Caco-2 (cell line): ENCODE data around the gene BRD2. TPM values are rescaled to one million over a fixed set of nuclear protein-coding genes. Genes with fewer than 3 reads are reported as not detected.
A peak's percentile ranks its signal among the peaks of the same experiment; 100 is the strongest.

ENCODE experiments used
- BruUV-seq: library from RNA; stranded (reverse); fragments of 400-500 nt; replicated peaks from 2 replicates; lab custom pipeline; 2021; lab: Mats Ljungman, UMichigan
- CTCF ChIA-PET: fragments of 300-600 bp; sonication (Branson Sonifier 250); formaldehyde crosslinking; loops from one replicate; lab custom pipeline; 2022; ENCODE audit warnings: antibody characterized with exemption; lab: Charles Lee
- POLR2A ChIA-PET: fragments of 300-600 bp; sonication (Branson Sonifier 250); formaldehyde crosslinking; loops from one replicate; lab custom pipeline; 2022; ENCODE audit warnings: antibody characterized with exemption; lab: Charles Lee
- DNase-seq, 2 experiments: peaks; one replicate each; pipeline versions ENCODE4 v3.0.0 to v3.0.0-alpha.2; 2020 to 2022
- H3K27me3 ChIP-seq: replicated peaks from 2 replicates; pipeline ENCODE4 v1.6.0; 2011; ENCODE audit warnings: low read length; ENCODE audit not compliant: control insufficient read depth, insufficient read depth
- H3K36me3 ChIP-seq: 2 replicates; pipeline ENCODE4 v1.5.1; 2011; ENCODE audit warnings: low read length; ENCODE audit not compliant: control insufficient read depth, insufficient read depth
- H3K4me1 ChIP-seq: fragments of 250-450 bp; sonication (Bioruptor Pico); 2 replicates; pipeline ENCODE4 v1.5.1; 2020; ENCODE audit warnings: mild to moderate bottlenecking
- H3K4me3 ChIP-seq: 2 replicates; pipeline ENCODE4 v1.5.1; 2011; ENCODE audit warnings: low read depth, mild to moderate bottlenecking, control low read depth, low read length
- H3K9me3 ChIP-seq: fragments of 250-450 bp; sonication (Bioruptor Pico); 2 replicates; pipeline ENCODE4 v1.5.1; 2020; ENCODE audit warnings: mild to moderate bottlenecking, moderate library complexity
- H3K27ac Mint-ChIP-seq: one replicate; pipeline ENCODE4 v1.8.0; 2022; ENCODE audit warnings: mixed read lengths; ENCODE audit not compliant: unreplicated experiment
- H3K27me3 Mint-ChIP-seq: one replicate; pipeline ENCODE4 v1.8.0; 2022; ENCODE audit warnings: mixed read lengths; ENCODE audit not compliant: insufficient read depth, unreplicated experiment
- H3K36me3 Mint-ChIP-seq: one replicate; pipeline ENCODE4 v1.8.0; 2022; ENCODE audit warnings: mild to moderate bottlenecking, mixed read lengths; ENCODE audit not compliant: insufficient read depth, unreplicated experiment
- H3K4me1 Mint-ChIP-seq: one replicate; pipeline ENCODE4 v1.8.0; 2022; ENCODE audit warnings: low read depth, mixed read lengths; ENCODE audit not compliant: unreplicated experiment
- H3K4me3 Mint-ChIP-seq: one replicate; pipeline ENCODE4 v1.8.0; 2022; ENCODE audit warnings: mild to moderate bottlenecking, moderate library complexity, mixed read lengths; ENCODE audit not compliant: unreplicated experiment
- H3K9me3 Mint-ChIP-seq: one replicate; pipeline ENCODE4 v1.8.0; 2022; ENCODE audit warnings: mixed read lengths; ENCODE audit not compliant: unreplicated experiment
- CTCF ChIP-seq, 2 experiments: fragments of 200-600 bp in 1 of 2; IDR thresholded peaks; 1 replicate in 1 of 2; 2 replicates in 1 of 2; pipeline versions ENCODE4 v1.5.1 to v1.8.0; 2011 to 2022; ENCODE audit warnings: antibody characterized with exemption in 1 of 2, control low read depth in 1 of 2, inconsistent platforms in 1 of 2, low read depth in 1 of 2, low read length in 1 of 2, mild to moderate bottlenecking in 1 of 2, moderate library complexity in 1 of 2; ENCODE audit not compliant: insufficient read depth in 1 of 2, severe bottlenecking in 1 of 2, unreplicated experiment in 1 of 2
- intact Hi-C: fragments of 100-400 bp; cut with micrococcal nuclease; formaldehyde crosslinking; loops from one replicate; pipeline ENCODE4 v1.10.0; 2022; ENCODE audit not compliant: unreplicated experiment
- total RNA-seq: library from RNA; stranded (reverse); gene quantifications from 2 replicates; pipeline ENCODE4 v1.2.3, GENCODE V29; 2022

The BRD2 gene
- total RNA-seq, 1 experiment from 2014 or later: 200 TPM

GRCh38 chr6:32993363-32993973 lies 25.1 kb downstream of the BRD2 start:
- ChIA-PET CTCF (no interaction called here), POLR2A (no interaction called here)
- no TSS peak for BruUV-seq
- peaks cover 10% of the 10 kb centered on the region for H3K27me3 Mint-ChIP-seq
- TF ChIP-seq CTCF (IDR thresholded peaks at IDR 0.05; ENCODE audit: insufficient read depth in 1 of 2, low read depth in 1 of 2, low read length in 1 of 2, severe bottlenecking in 1 of 2, unreplicated experiment in 1 of 2): no peak
- no peaks in the 10 kb centered on the region for H3K4me1 Mint-ChIP-seq
- H3K4me3 ChIP-seq: no peak overlapping the region
- no peaks in the 10 kb centered on the region for H3K4me1 ChIP-seq
- no peaks in the 10 kb centered on the region for H3K9me3 Mint-ChIP-seq
- H3K27me3 ChIP-seq: no peaks in the 10 kb centered on the region
- no peaks in the 10 kb centered on the region for H3K9me3 ChIP-seq
- no peak overlapping the region for H3K27ac Mint-ChIP-seq
- H3K36me3 ChIP-seq: no peaks in the 10 kb centered on the region
- no peak overlapping the region for H3K4me3 Mint-ChIP-seq
- intact Hi-C loops: no loop called here
- H3K36me3 Mint-ChIP-seq: no peaks in the 10 kb centered on the region
- DNase-seq: no peak

- no TSS peak for BruUV-seq
- H3K4me3 ChIP-seq: no peak overlapping the region
- H3K4me3 Mint-ChIP-seq: no peak overlapping the region
- H3K4me1 ChIP-seq: no peaks in the 10 kb centered on the region
- H3K9me3 ChIP-seq: no peaks in the 10 kb centered on the region
- H3K4me1 Mint-ChIP-seq: no peaks in the 10 kb centered on the region
- DNase-seq: no peak
- H3K27me3 ChIP-seq: no peaks in the 10 kb centered on the region
- no peak for TF ChIP-seq CTCF (IDR thresholded peaks at IDR 0.05; ENCODE audit: insufficient read depth in 1 of 2, low read depth in 1 of 2, low read length in 1 of 2, severe bottlenecking in 1 of 2, unreplicated experiment in 1 of 2)
- intact Hi-C loops: no loop called here
- no peaks in the 10 kb centered on the region for H3K36me3 ChIP-seq
- no peak overlapping the region for H3K27ac Mint-ChIP-seq
- peaks cover 16% of the 10 kb centered on the region for H3K27me3 Mint-ChIP-seq
- ChIA-PET POLR2A (no interaction called here), CTCF (interaction anchor here (1.3 kb wide), 1 partner anchor 11 kb away, joined by 4 read pairs; no protein-coding TSS in a partner anchor)
- H3K36me3 Mint-ChIP-seq: no peaks in the 10 kb centered on the region
- no peaks in the 10 kb centered on the region for H3K9me3 Mint-ChIP-seq
Observed at GRCh38 chr6:32995448-32995847, 27.1 kb downstream of the BRD2 start.

GRCh38 chr6:33000055-33000454 lies 31.7 kb downstream of the BRD2 start:
- Histone ChIP-seq H3K36me3 (no peaks in the 10 kb centered on the region), H3K9me3 (no peaks in the 10 kb centered on the region), H3K4me3 (no peak overlapping the region), H3K4me1 (no peaks in the 10 kb centered on the region), H3K27me3 (no peaks in the 10 kb centered on the region; the same call in 1 of the 2 replicates)
- intact Hi-C loops: no loop called here
- ChIA-PET POLR2A (no interaction called here), CTCF (no interaction called here)
- Mint-ChIP-seq H3K4me3 (no peak overlapping the region), H3K27ac (no peak overlapping the region), H3K27me3 (peaks cover 28% of the 10 kb centered on the region), H3K9me3 (no peaks in the 10 kb centered on the region), H3K4me1 (no peaks in the 10 kb centered on the region), H3K36me3 (no peaks in the 10 kb centered on the region)
- peak; percentile 28 to 56 for TF ChIP-seq CTCF (IDR thresholded peaks at IDR 0.05; ENCODE audit: insufficient read depth in 1 of 2, low read depth in 1 of 2, low read length in 1 of 2, severe bottlenecking in 1 of 2, unreplicated experiment in 1 of 2)
- BruUV-seq: no TSS peak
- peak in 1 of 2 experiments; percentile 48 for DNase-seq
